DND-41 (cell line): ENCODE results near the gene INSIG2.

Experiments
- ATAC-seq: fragments of 200-7000 bp; cut with Tn5 transposase; 3 replicates; pipeline ENCODE4 v1.9.1; 2021; ENCODE audit warnings: low read depth; ENCODE audit not compliant: insufficient read depth
- DNase-seq: peaks from one replicate; pipeline ENCODE4 v3.0.0-alpha.2; 2020
- H2AFZ ChIP-seq: 2 replicates; pipeline ENCODE4 v1.6.0; 2012; ENCODE audit warnings: low read depth, low read length
- H3K27ac ChIP-seq: 2 replicates; pipeline ENCODE4 v1.5.1; 2012; ENCODE audit warnings: low read length, inconsistent platforms
- H3K27me3 ChIP-seq: fragments of 200-600 bp; sonication (generic); 2 replicates; pipeline ENCODE4 v1.6.0; 2012; ENCODE audit warnings: low read length, mild to moderate bottlenecking, inconsistent platforms; ENCODE audit not compliant: insufficient read depth, poor library complexity
- H3K36me3 ChIP-seq: 2 replicates; pipeline ENCODE4 v1.5.1; 2012; ENCODE audit warnings: low read length, inconsistent platforms; ENCODE audit not compliant: insufficient read depth
- H3K4me1 ChIP-seq: 2 replicates; pipeline ENCODE4 v1.5.1; 2012; ENCODE audit warnings: mild to moderate bottlenecking, low read length; ENCODE audit not compliant: insufficient read depth
- H3K4me2 ChIP-seq: 2 replicates; pipeline ENCODE4 v1.6.0; 2012; ENCODE audit warnings: mild to moderate bottlenecking, moderate library complexity, low read length, inconsistent platforms; ENCODE audit not compliant: insufficient read depth
- H3K4me3 ChIP-seq, 2 experiments: fragments of 200-600 bp in 1 of 2; shearing (Covaris generic) in 1 of 2; 2 replicates each; pipeline ENCODE4 v1.5.1; 2012 to 2016; ENCODE audit warnings: inconsistent platforms in 2 of 2, low read length in 2 of 2, mild to moderate bottlenecking in 2 of 2, low read depth in 1 of 2, moderate library complexity in 1 of 2
- H3K79me2 ChIP-seq: 2 replicates; pipeline ENCODE4 v1.6.0; 2012; ENCODE audit warnings: low read length, inconsistent platforms; ENCODE audit not compliant: insufficient read depth
- H3K9ac ChIP-seq: 2 replicates; pipeline ENCODE4 v1.6.0; 2012; ENCODE audit warnings: low read depth, mild to moderate bottlenecking, inconsistent platforms, low read length, moderate library complexity
- H3K9me3 ChIP-seq: 2 replicates; pipeline ENCODE4 v1.5.1; 2012; ENCODE audit warnings: low read length, moderate library complexity, mild to moderate bottlenecking, inconsistent platforms; ENCODE audit not compliant: insufficient read depth, severe bottlenecking
- H4K20me1 ChIP-seq: 2 replicates; pipeline ENCODE4 v1.6.0; 2012; ENCODE audit warnings: low read length; ENCODE audit not compliant: insufficient read depth
- EZH2 ChIP-seq: IDR thresholded peaks from 3 replicates; pipeline ENCODE4 v1.6.1; 2012; ENCODE audit warnings: borderline replicate concordance, low read depth, mild to moderate bottlenecking, moderate library complexity, low read length, inconsistent platforms; ENCODE audit not compliant: severe bottlenecking
- TF ChIP-seq, protein P1 (sequence below): IDR thresholded peaks from 2 replicates; pipeline ENCODE4 v1.5.1; 2012; ENCODE audit warnings: borderline replicate concordance, low read length, moderate library complexity, mild to moderate bottlenecking; ENCODE audit not compliant: poor library complexity, severe bottlenecking; ENCODE audit errors: extremely low read depth

Gene INSIG2

GRCh38 chr2:118088051-118089024 is at the start of gene INSIG2:
Gene INSIG2 (plus strand): TSS chr2:118088471. CDS start chr2:118096557, 8,086 bp downstream.
- H3K79me2 ChIP-seq: peaks cover 50% of the 10 kb centered on the region
- H3K9me3 ChIP-seq: no peaks in the 10 kb centered on the region
- H3K4me2 ChIP-seq: peak within 1 kb of the TSS; percentile 79
- H3K27ac ChIP-seq: peak within 1 kb of the TSS; percentile 91
- H2AFZ ChIP-seq: peak within 1 kb of the TSS; percentile 96
- DNase-seq (peak; percentile 94), ATAC-seq (peak; percentile 95)
- H3K4me3 ChIP-seq: peak within 1 kb of the TSS; percentile 46 to 96
- H4K20me1 ChIP-seq: peaks cover 6% of the 10 kb centered on the region; the same call in 1 of the 2 replicates
- no peaks in the 10 kb centered on the region for H3K27me3 ChIP-seq
- H3K36me3 ChIP-seq: no peaks in the 10 kb centered on the region
- peaks cover 32% of the 10 kb centered on the region for H3K4me1 ChIP-seq
- no peak for TF ChIP-seq EZH2
- TF ChIP-seq, protein P1, sequence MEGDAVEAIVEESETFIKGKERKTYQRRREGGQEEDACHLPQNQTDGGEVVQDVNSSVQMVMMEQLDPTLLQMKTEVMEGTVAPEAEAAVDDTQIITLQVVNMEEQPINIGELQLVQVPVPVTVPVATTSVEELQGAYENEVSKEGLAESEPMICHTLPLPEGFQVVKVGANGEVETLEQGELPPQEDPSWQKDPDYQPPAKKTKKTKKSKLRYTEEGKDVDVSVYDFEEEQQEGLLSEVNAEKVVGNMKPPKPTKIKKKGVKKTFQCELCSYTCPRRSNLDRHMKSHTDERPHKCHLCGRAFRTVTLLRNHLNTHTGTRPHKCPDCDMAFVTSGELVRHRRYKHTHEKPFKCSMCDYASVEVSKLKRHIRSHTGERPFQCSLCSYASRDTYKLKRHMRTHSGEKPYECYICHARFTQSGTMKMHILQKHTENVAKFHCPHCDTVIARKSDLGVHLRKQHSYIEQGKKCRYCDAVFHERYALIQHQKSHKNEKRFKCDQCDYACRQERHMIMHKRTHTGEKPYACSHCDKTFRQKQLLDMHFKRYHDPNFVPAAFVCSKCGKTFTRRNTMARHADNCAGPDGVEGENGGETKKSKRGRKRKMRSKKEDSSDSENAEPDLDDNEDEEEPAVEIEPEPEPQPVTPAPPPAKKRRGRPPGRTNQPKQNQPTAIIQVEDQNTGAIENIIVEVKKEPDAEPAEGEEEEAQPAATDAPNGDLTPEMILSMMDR: peak; percentile 22
- peak within 1 kb of the TSS; percentile 72 for H3K9ac ChIP-seq

GRCh38 chr2:118040891-118041290 is 47.4 kb upstream of the INSIG2 start:
- Histone ChIP-seq H2AFZ (no peak overlapping the region), H3K27me3 (no peaks in the 10 kb centered on the region), H4K20me1 (no peaks in the 10 kb centered on the region), H3K27ac (no peak overlapping the region), H3K79me2 (no peaks in the 10 kb centered on the region), H3K9me3 (no peaks in the 10 kb centered on the region), H3K4me1 (no peaks in the 10 kb centered on the region), H3K9ac (no peak overlapping the region), H3K36me3 (no peaks in the 10 kb centered on the region), H3K4me2 (no peak overlapping the region), H3K4me3 (no peak overlapping the region)
- ATAC-seq: no peak
- TF ChIP-seq, protein P1: no peak
- TF ChIP-seq EZH2: no peak
- no peak for DNase-seq

GRCh38 chr2:118044103-118044716 is 44.1 kb upstream of the INSIG2 start:
- no peak overlapping the region for H2AFZ ChIP-seq
- H3K4me2 ChIP-seq: no peak overlapping the region
- DNase-seq: no peak
- H3K4me1 ChIP-seq: no peaks in the 10 kb centered on the region
- no peaks in the 10 kb centered on the region for H3K36me3 ChIP-seq
- no peak overlapping the region for H3K27ac ChIP-seq
- H3K4me3 ChIP-seq: no peak overlapping the region
- no peak overlapping the region for H3K9ac ChIP-seq
- no peaks in the 10 kb centered on the region for H3K9me3 ChIP-seq
- ATAC-seq: no peak
- no peak for TF ChIP-seq EZH2
- TF ChIP-seq, protein P1: no peak
- H4K20me1 ChIP-seq: no peaks in the 10 kb centered on the region
- no peaks in the 10 kb centered on the region for H3K79me2 ChIP-seq
- H3K27me3 ChIP-seq: peaks cover under 1% of the 10 kb centered on the region
